ENCODE data around the gene ARID4A. TPM values are rescaled to one million over a fixed set of nuclear protein-coding genes. Genes with fewer than 3 reads are reported as not detected.

ARID4A gene
- total and polyA plus RNA-seq, 2 of the 13 experiments (the other 11 are each of a cell fraction or from before 2014, with no cell fraction given) = 7.2 to 9.7 TPM

DNA sequence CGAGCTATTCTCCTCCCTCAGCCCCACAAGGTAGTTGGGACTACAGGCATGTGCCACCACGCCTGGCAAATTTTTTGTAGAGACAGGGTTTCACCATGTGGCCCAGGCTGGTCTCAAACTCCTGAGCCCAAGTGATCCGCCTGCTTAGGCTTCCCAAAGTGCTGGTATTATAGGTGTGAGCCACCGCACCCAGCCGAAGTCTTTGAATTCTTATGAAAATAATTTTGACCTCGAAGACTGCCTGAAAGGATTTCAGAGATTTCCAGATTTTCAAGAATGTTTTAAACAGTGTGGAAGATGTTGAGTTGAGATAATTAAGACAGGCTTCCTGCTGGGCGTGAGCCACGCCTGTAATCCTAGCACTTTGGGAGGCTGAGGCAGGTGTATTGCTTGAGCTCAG lies 48.7 kb upstream of the ARID4A start:
- in situ Hi-C loops (cut with HindIII; ENCODE audit: extremely low pct_ligation_motif_present, low pct_unique_long_range_greater_than_20kb) = no loop called here
- no peak overlapping the region for H3K9ac ChIP-seq (ENCODE audit: insufficient read depth, low read depth, low read length)
- no peaks in the 10 kb centered on the region; a peak in 1 of 5 replicates for H3K27me3 ChIP-seq (ENCODE audit: control insufficient read depth in 1 of 2, insufficient read depth in 2 of 2, low read length in 2 of 2)
- peaks cover 78% of the 10 kb centered on the region for H3K79me2 ChIP-seq (ENCODE audit: insufficient read depth, low read length)
- 98% methylated on average over 8 of the region's 8 CpGs for WGBS (ENCODE audit: low lambda C conversion rate)
- no peaks in the 10 kb centered on the region for H3K9me3 ChIP-seq (ENCODE audit: low read length)
- TF ChIP-seq CAMTA2 (CRISPR knock-in tag; IDR thresholded peaks at IDR 0.05; ENCODE audit: borderline replicate concordance) = no peak
- TF ChIP-seq SNAI1 (CRISPR knock-in tag; IDR thresholded peaks at IDR 0.05; ENCODE audit: borderline replicate concordance) = no peak
- TF ChIP-seq, protein P1, sequence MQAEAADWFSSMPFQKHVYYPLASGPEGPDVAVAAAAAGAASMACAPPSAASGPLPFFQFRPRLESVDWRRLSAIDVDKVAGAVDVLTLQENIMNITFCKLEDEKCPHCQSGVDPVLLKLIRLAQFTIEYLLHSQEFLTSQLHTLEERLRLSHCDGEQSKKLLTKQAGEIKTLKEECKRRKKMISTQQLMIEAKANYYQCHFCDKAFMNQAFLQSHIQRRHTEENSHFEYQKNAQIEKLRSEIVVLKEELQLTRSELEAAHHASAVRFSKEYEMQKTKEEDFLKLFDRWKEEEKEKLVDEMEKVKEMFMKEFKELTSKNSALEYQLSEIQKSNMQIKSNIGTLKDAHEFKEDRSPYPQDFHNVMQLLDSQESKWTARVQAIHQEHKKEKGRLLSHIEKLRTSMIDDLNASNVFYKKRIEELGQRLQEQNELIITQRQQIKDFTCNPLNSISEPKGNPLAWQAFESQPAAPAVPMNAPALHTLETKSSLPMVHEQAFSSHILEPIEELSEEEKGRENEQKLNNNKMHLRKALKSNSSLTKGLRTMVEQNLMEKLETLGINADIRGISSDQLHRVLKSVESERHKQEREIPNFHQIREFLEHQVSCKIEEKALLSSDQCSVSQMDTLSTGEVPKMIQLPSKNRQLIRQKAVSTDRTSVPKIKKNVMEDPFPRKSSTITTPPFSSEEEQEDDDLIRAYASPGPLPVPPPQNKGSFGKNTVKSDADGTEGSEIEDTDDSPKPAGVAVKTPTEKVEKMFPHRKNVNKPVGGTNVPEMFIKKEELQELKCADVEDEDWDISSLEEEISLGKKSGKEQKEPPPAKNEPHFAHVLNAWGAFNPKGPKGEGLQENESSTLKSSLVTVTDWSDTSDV (CRISPR knock-in tag; IDR thresholded peaks at IDR 0.05) = no peak
- TF ChIP-seq, protein P2, sequence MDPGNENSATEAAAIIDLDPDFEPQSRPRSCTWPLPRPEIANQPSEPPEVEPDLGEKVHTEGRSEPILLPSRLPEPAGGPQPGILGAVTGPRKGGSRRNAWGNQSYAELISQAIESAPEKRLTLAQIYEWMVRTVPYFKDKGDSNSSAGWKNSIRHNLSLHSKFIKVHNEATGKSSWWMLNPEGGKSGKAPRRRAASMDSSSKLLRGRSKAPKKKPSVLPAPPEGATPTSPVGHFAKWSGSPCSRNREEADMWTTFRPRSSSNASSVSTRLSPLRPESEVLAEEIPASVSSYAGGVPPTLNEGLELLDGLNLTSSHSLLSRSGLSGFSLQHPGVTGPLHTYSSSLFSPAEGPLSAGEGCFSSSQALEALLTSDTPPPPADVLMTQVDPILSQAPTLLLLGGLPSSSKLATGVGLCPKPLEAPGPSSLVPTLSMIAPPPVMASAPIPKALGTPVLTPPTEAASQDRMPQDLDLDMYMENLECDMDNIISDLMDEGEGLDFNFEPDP (CRISPR knock-in tag; conservative IDR thresholded peaks at IDR 0.05) = no peak
- no peak for TF ChIP-seq ZNF329 (CRISPR knock-in tag; IDR thresholded peaks at IDR 0.05; ENCODE audit: low read depth)
- TF ChIP-seq ZFP37 (CRISPR knock-in tag; IDR thresholded peaks at IDR 0.05; ENCODE audit: borderline replicate concordance) = no peak
- no peak for TF ChIP-seq ZNF160 (CRISPR knock-in tag; IDR thresholded peaks at IDR 0.05)
- no peak for TF ChIP-seq PHF20 (CRISPR knock-in tag; IDR thresholded peaks at IDR 0.05)
- TF ChIP-seq, protein P3, sequence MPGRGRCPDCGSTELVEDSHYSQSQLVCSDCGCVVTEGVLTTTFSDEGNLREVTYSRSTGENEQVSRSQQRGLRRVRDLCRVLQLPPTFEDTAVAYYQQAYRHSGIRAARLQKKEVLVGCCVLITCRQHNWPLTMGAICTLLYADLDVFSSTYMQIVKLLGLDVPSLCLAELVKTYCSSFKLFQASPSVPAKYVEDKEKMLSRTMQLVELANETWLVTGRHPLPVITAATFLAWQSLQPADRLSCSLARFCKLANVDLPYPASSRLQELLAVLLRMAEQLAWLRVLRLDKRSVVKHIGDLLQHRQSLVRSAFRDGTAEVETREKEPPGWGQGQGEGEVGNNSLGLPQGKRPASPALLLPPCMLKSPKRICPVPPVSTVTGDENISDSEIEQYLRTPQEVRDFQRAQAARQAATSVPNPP (CRISPR knock-in tag; IDR thresholded peaks at IDR 0.05) = no peak
- no peak overlapping the region for H3K27ac ChIP-seq (ENCODE audit: extremely low read length, insufficient read depth, low read length)
- H4K20me1 ChIP-seq (ENCODE audit: insufficient read depth, low read length) = peaks cover 17% of the 10 kb centered on the region
- FAIRE-seq (no peak), ATAC-seq (no peak), DNase-seq (ENCODE audit: low spot score) (no peak)
- no TSS peak for BruUV-seq (replicated peaks)
- intact Hi-C loops (cut with micrococcal nuclease; ENCODE audit: unreplicated experiment) = no loop called here
- H3K4me3 ChIP-seq (replicated peaks in 1 of 3; ENCODE audit: insufficient read depth in 1 of 3, low read depth in 2 of 3, low read length in 3 of 3) = no peak overlapping the region
- no peak overlapping the region for H2AFZ ChIP-seq (ENCODE audit: low read length)
- peaks cover 7 to 53% of the 10 kb centered on the region in 2 experiments for H3K36me3 ChIP-seq (replicated peaks in 1 of 2; ENCODE audit: control insufficient read depth in 1 of 2, insufficient read depth in 2 of 2, low read length in 2 of 2)
- peaks cover 24% of the 10 kb centered on the region for H3K4me1 ChIP-seq (ENCODE audit: insufficient read depth, low read length)
- H3K4me2 ChIP-seq (ENCODE audit: low read depth, low read length) = no peak overlapping the region
- CTCF ChIA-PET (ENCODE audit: low intra/inter-chr PET ratio, low total read pairs) = no interaction called here
- POLR2A ChIA-PET = interaction anchor here (1.5 kb wide), 1 partner anchor 49 kb away, joined by 3 read pairs; the partner anchor contains the start of gene ARID4A

Measured in HepG2 (cell line).